ENCODE results near the gene HECW1. TPM values are rescaled to one million over a fixed set of nuclear protein-coding genes. Genes with fewer than 3 reads are reported as not detected.

HECW1 gene
- total and polyA plus RNA-seq, 2 of the 13 experiments (the other 11 are each of a cell fraction or from before 2014, with no cell fraction given): not detected

DNA sequence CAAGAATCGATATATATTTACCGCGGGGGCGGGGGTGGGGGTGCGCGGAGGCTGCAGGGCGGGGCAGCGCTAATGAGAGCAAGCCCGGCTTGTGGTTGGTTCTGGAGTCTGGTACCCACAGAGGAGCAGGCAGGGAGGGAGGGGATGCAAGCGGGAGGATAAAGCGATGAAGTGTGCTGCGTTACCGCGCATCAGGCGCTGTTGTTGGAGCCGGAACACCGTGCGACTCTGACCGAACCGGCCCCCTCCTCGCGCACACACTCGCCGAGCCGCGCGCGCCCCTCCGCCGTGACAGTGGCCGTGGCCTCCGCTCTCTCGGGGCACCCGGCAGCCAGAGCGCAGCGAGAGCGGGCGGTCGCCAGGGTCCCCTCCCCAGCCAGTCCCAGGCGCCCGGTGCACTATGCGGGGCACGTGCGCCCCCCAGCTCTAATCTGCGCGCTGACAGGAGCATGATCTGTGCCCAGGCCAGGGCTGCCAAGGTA lies at the start of gene HECW1 (continued):
- TF ChIP-seq, protein P1, sequence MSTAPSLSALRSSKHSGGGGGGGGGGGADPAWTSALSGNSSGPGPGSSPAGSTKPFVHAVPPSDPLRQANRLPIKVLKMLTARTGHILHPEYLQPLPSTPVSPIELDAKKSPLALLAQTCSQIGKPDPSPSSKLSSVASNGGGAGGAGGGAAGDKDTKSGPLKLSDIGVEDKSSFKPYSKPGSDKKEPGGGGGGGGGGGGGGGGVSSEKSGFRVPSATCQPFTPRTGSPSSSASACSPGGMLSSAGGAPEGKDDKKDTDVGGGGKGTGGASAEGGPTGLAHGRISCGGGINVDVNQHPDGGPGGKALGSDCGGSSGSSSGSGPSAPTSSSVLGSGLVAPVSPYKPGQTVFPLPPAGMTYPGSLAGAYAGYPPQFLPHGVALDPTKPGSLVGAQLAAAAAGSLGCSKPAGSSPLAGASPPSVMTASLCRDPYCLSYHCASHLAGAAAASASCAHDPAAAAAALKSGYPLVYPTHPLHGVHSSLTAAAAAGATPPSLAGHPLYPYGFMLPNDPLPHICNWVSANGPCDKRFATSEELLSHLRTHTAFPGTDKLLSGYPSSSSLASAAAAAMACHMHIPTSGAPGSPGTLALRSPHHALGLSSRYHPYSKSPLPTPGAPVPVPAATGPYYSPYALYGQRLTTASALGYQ (CRISPR knock-in tag; IDR thresholded peaks at IDR 0.05): no peak
- TF ChIP-seq ELF1 (CRISPR knock-in tag; IDR thresholded peaks at IDR 0.05) (no peak), FOXO1 (CRISPR knock-in tag; IDR thresholded peaks at IDR 0.05) (no peak), ZFP82 (CRISPR knock-in tag; IDR thresholded peaks at IDR 0.05; ENCODE audit: borderline replicate concordance) (no peak), ZNF20 (CRISPR knock-in tag; IDR thresholded peaks at IDR 0.05) (no peak)

DNA sequence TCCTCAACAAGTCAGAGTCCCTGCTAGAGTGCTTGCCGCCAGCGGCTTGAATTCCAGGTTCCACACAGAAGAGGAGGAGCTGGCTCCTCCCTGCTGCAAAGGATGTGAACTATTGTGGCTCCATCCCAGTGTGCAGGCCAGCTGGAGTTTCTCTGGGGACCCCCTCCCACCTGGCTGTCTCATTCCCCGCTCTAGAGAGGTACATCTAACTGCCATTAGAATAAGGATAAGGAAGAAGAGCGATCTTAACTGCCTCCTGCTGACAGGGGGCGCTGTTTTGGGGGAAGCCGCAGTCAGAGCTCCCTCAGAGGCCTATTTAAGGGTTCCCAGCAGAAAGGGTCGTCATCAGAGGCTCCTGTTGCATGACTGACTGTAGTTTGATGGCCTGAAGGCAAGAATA lies 40.8 kb upstream of the HECW1 start:
- CTCF ChIA-PET (ENCODE audit: low intra/inter-chr PET ratio, low total read pairs): no interaction called here
- DNase-seq (ENCODE audit: low spot score) (no peak), ATAC-seq (no peak; the same call in 2 of the 3 replicates), FAIRE-seq (no peak)
- H3K27ac ChIP-seq (ENCODE audit: extremely low read length, insufficient read depth, low read length): no peak overlapping the region
- H3K79me2 ChIP-seq (ENCODE audit: insufficient read depth, low read length): no peaks in the 10 kb centered on the region
- TF ChIP-seq, protein P2, sequence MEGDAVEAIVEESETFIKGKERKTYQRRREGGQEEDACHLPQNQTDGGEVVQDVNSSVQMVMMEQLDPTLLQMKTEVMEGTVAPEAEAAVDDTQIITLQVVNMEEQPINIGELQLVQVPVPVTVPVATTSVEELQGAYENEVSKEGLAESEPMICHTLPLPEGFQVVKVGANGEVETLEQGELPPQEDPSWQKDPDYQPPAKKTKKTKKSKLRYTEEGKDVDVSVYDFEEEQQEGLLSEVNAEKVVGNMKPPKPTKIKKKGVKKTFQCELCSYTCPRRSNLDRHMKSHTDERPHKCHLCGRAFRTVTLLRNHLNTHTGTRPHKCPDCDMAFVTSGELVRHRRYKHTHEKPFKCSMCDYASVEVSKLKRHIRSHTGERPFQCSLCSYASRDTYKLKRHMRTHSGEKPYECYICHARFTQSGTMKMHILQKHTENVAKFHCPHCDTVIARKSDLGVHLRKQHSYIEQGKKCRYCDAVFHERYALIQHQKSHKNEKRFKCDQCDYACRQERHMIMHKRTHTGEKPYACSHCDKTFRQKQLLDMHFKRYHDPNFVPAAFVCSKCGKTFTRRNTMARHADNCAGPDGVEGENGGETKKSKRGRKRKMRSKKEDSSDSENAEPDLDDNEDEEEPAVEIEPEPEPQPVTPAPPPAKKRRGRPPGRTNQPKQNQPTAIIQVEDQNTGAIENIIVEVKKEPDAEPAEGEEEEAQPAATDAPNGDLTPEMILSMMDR (CRISPR knock-in tag; IDR thresholded peaks at IDR 0.05): peak; percentile 38
- TF ChIP-seq ZNF451 (CRISPR knock-in tag; IDR thresholded peaks at IDR 0.05): no peak
- TF ChIP-seq, protein P3, sequence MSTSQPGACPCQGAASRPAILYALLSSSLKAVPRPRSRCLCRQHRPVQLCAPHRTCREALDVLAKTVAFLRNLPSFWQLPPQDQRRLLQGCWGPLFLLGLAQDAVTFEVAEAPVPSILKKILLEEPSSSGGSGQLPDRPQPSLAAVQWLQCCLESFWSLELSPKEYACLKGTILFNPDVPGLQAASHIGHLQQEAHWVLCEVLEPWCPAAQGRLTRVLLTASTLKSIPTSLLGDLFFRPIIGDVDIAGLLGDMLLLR (CRISPR knock-in tag; IDR thresholded peaks at IDR 0.05): no peak
- no peaks in the 10 kb centered on the region for H3K36me3 ChIP-seq (replicated peaks in 1 of 2; ENCODE audit: control insufficient read depth in 1 of 2, insufficient read depth in 2 of 2, low read length in 2 of 2)
- H2AFZ ChIP-seq (ENCODE audit: low read length): no peak overlapping the region
- H3K4me3 ChIP-seq (replicated peaks in 1 of 3; ENCODE audit: insufficient read depth in 1 of 3, low read depth in 2 of 3, low read length in 3 of 3): no peak overlapping the region
- in situ Hi-C loops (cut with HindIII; ENCODE audit: extremely low pct_ligation_motif_present, low pct_unique_long_range_greater_than_20kb): no loop called here
- POLR2A ChIA-PET: no interaction called here
- H3K4me2 ChIP-seq (ENCODE audit: low read depth, low read length): no peak overlapping the region
- no peaks in the 10 kb centered on the region for H4K20me1 ChIP-seq (ENCODE audit: insufficient read depth, low read length)
- WGBS (ENCODE audit: low lambda C conversion rate): 26% methylated on average over 7 of the region's 7 CpGs
- no peaks in the 10 kb centered on the region for H3K4me1 ChIP-seq (ENCODE audit: insufficient read depth, low read length)
- no peaks in the 10 kb centered on the region for H3K9me3 ChIP-seq (ENCODE audit: low read length)
- intact Hi-C loops (cut with micrococcal nuclease; ENCODE audit: unreplicated experiment): no loop called here
- H3K27me3 ChIP-seq (ENCODE audit: control insufficient read depth in 1 of 2, insufficient read depth in 2 of 2, low read length in 2 of 2): no peaks in the 10 kb centered on the region
- BruUV-seq (replicated peaks): no TSS peak
- H3K9ac ChIP-seq (ENCODE audit: insufficient read depth, low read depth, low read length): no peak overlapping the region

All from HepG2 (cell line).